ENCODE data around the gene SLC38A3.

GRCh38 chr3:50249457-50249856 is 44.4 kb downstream of the SLC38A3 start:
- TF ChIP-seq, protein P1, sequence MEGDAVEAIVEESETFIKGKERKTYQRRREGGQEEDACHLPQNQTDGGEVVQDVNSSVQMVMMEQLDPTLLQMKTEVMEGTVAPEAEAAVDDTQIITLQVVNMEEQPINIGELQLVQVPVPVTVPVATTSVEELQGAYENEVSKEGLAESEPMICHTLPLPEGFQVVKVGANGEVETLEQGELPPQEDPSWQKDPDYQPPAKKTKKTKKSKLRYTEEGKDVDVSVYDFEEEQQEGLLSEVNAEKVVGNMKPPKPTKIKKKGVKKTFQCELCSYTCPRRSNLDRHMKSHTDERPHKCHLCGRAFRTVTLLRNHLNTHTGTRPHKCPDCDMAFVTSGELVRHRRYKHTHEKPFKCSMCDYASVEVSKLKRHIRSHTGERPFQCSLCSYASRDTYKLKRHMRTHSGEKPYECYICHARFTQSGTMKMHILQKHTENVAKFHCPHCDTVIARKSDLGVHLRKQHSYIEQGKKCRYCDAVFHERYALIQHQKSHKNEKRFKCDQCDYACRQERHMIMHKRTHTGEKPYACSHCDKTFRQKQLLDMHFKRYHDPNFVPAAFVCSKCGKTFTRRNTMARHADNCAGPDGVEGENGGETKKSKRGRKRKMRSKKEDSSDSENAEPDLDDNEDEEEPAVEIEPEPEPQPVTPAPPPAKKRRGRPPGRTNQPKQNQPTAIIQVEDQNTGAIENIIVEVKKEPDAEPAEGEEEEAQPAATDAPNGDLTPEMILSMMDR (conservative IDR thresholded peaks at IDR 0.05; ENCODE audit: low read depth in 2 of 2) = no peak
- no peak for TF ChIP-seq NANOG (IDR thresholded peaks at IDR 0.05; ENCODE audit: borderline replicate concordance)
- no peak for TF ChIP-seq POLR2AphosphoS5 (IDR thresholded peaks at IDR 0.05; ENCODE audit: low read depth)
- TF ChIP-seq STAT1 (IDR thresholded peaks at IDR 0.05; ENCODE audit: unreplicated experiment) = no peak
- TF ChIP-seq EZH2 (IDR thresholded peaks at IDR 0.05; ENCODE audit: low read depth, unreplicated experiment) = no peak

All from GM23338 (cell line).